Testis (tissue), 2 donors: Measurements from ENCODE around the gene GDPD5.

ENCODE experiments used
- CTCF ChIP-seq, 3 experiments: fragments of 450-650 bp in 2 of 3; fragments of 200-600 bp in 1 of 3; sonication (generic) in 1 of 3; IDR thresholded peaks; one replicate each; pipeline ENCODE4 v1.5.1; 2016 to 2019; ENCODE audit warnings: antibody characterized with exemption in 3 of 3, mild to moderate bottlenecking in 2 of 3, moderate library complexity in 1 of 3
- POLR2A ChIP-seq: fragments of 450-650 bp; IDR thresholded peaks from one replicate; pipeline ENCODE4 v1.6.1; 2017; ENCODE audit warnings: antibody characterized with exemption, mild to moderate bottlenecking, moderate library complexity

DNA sequence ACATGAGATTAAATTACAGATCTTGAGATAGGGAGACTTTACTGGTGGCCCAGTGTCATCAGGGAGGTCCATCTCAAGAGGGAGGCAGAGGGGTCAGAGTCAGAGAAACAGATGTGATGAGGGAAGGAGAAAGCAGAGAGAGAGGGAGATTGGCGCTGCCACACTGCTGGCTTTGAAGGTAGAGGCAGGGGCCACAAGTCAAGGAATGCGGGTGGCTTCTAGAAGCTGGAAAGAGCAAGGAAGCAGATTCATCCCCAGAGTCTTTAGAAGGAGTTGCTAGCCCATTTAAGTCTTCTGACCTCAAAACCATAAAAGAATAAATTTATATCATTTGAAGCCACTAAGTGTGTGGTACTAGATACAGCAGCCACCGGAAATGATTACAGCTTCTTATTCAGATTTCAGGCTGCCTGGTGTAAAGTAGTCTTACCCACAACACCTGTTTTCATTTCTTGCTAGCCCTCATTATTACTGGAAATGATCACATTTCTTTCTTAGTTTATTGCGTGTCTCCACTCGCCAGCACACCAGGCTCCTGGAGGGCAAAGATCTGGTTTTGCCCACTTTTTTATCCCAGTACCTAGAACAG lies 23.7 kb upstream of the GDPD5 start:
- no peak for TF ChIP-seq CTCF (IDR thresholded peaks at IDR 0.05)
- no peak for TF ChIP-seq POLR2A
